ENCODE data around the gene MSL2. TPM values are rescaled to one million over a fixed set of nuclear protein-coding genes. Genes with fewer than 3 reads are reported as not detected.

Gene MSL2
- polyA plus RNA-seq, 1 of the 3 experiments (the other 2 are of a cell fraction): 2.4 TPM

DNA sequence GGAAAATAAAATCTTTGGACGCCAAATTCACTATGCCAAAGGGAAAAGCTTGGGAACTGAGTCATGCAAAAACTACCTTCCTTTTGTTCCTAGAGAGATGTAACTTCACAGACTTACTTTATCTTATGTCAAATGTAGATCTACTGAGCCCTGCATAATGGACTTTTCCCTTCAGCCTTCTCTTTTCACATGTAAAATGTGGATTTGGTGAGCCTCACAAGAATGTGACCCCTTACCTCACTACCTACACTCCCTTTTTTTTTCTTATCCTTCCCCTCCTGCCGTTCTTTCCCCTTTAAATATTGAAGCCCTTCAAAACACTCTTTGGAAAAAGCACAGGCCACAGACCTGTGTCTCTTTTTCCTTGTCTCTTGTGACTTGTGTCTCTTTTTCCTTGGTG, 40.0 kb upstream of the MSL2 start:
- H3K9me2 ChIP-seq: no peaks in the 10 kb centered on the region
- no peak overlapping the region for H2AFZ ChIP-seq (ENCODE audit: low read depth)
- H3K4me2 ChIP-seq: no peak overlapping the region
- H3K79me2 ChIP-seq (ENCODE audit: insufficient read depth): no peaks in the 10 kb centered on the region
- no peaks in the 10 kb centered on the region for H4K20me1 ChIP-seq (ENCODE audit: insufficient read depth)
- no peak overlapping the region for H3K4me3 ChIP-seq (ENCODE audit: low read depth in 2 of 2, low read length in 1 of 2)
- H3K27me3 ChIP-seq (ENCODE audit: insufficient read depth): 0 out of 2 replicates have a peak, but pooled peaks cover 4% of the 10 kb centered on the region
- WGBS (ENCODE audit: low lambda C conversion rate): 67% methylated on average over 2 of the region's 2 CpGs
- no peaks in the 10 kb centered on the region for H3K4me1 ChIP-seq (ENCODE audit: control insufficient read depth in 1 of 2, insufficient read depth in 2 of 2, low read depth in 1 of 2, low read length in 1 of 2)
- ChIA-PET CTCF (no interaction called here), POLR2A (no interaction called here)
- no peak overlapping the region for H3K27ac ChIP-seq (ENCODE audit: low read depth in 2 of 2, low read length in 1 of 2)
- no peaks in the 10 kb centered on the region for H3K36me3 ChIP-seq (replicated peaks in 1 of 2; ENCODE audit: control insufficient read depth in 1 of 2, insufficient read depth in 2 of 2, low read length in 1 of 2)
- TF ChIP-seq FOXJ3 (CRISPR knock-in tag; IDR thresholded peaks at IDR 0.05) (no peak), ELF1 (IDR thresholded peaks at IDR 0.05) (no peak), CHD2 (IDR thresholded peaks at IDR 0.05; ENCODE audit: low read length, partially characterized antibody) (no peak), YY1 (IDR thresholded peaks at IDR 0.05; ENCODE audit: low read depth) (no peak), SMC3 (IDR thresholded peaks at IDR 0.05; ENCODE audit: low read depth, low read length) (no peak), TAF1 (IDR thresholded peaks at IDR 0.05; ENCODE audit: borderline replicate concordance, low read depth, low read length) (no peak), FOSL2 (IDR thresholded peaks at IDR 0.05; ENCODE audit: borderline replicate concordance, low read depth) (no peak), RCOR1 (IDR thresholded peaks at IDR 0.05; ENCODE audit: low read length) (no peak), JUND (IDR thresholded peaks at IDR 0.05) (no peak), GABPA (IDR thresholded peaks at IDR 0.05; ENCODE audit: low read depth) (no peak), SIN3A (IDR thresholded peaks at IDR 0.05; ENCODE audit: borderline replicate concordance, low read depth, low read length) (no peak), MXI1 (IDR thresholded peaks at IDR 0.05; ENCODE audit: low read depth, low read length) (no peak)
- TF ChIP-seq, protein P1, sequence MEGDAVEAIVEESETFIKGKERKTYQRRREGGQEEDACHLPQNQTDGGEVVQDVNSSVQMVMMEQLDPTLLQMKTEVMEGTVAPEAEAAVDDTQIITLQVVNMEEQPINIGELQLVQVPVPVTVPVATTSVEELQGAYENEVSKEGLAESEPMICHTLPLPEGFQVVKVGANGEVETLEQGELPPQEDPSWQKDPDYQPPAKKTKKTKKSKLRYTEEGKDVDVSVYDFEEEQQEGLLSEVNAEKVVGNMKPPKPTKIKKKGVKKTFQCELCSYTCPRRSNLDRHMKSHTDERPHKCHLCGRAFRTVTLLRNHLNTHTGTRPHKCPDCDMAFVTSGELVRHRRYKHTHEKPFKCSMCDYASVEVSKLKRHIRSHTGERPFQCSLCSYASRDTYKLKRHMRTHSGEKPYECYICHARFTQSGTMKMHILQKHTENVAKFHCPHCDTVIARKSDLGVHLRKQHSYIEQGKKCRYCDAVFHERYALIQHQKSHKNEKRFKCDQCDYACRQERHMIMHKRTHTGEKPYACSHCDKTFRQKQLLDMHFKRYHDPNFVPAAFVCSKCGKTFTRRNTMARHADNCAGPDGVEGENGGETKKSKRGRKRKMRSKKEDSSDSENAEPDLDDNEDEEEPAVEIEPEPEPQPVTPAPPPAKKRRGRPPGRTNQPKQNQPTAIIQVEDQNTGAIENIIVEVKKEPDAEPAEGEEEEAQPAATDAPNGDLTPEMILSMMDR (IDR thresholded peaks at IDR 0.05): no peak
- TF ChIP-seq, protein P2, sequence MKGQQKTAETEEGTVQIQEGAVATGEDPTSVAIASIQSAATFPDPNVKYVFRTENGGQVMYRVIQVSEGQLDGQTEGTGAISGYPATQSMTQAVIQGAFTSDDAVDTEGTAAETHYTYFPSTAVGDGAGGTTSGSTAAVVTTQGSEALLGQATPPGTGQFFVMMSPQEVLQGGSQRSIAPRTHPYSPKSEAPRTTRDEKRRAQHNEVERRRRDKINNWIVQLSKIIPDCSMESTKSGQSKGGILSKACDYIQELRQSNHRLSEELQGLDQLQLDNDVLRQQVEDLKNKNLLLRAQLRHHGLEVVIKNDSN (IDR thresholded peaks at IDR 0.05; ENCODE audit: borderline replicate concordance, low read depth): no peak
- TF ChIP-seq, protein P3, sequence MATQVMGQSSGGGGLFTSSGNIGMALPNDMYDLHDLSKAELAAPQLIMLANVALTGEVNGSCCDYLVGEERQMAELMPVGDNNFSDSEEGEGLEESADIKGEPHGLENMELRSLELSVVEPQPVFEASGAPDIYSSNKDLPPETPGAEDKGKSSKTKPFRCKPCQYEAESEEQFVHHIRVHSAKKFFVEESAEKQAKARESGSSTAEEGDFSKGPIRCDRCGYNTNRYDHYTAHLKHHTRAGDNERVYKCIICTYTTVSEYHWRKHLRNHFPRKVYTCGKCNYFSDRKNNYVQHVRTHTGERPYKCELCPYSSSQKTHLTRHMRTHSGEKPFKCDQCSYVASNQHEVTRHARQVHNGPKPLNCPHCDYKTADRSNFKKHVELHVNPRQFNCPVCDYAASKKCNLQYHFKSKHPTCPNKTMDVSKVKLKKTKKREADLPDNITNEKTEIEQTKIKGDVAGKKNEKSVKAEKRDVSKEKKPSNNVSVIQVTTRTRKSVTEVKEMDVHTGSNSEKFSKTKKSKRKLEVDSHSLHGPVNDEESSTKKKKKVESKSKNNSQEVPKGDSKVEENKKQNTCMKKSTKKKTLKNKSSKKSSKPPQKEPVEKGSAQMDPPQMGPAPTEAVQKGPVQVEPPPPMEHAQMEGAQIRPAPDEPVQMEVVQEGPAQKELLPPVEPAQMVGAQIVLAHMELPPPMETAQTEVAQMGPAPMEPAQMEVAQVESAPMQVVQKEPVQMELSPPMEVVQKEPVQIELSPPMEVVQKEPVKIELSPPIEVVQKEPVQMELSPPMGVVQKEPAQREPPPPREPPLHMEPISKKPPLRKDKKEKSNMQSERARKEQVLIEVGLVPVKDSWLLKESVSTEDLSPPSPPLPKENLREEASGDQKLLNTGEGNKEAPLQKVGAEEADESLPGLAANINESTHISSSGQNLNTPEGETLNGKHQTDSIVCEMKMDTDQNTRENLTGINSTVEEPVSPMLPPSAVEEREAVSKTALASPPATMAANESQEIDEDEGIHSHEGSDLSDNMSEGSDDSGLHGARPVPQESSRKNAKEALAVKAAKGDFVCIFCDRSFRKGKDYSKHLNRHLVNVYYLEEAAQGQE (IDR thresholded peaks at IDR 0.05; ENCODE audit: low read depth, low read length): no peak
- TF ChIP-seq, protein P4, sequence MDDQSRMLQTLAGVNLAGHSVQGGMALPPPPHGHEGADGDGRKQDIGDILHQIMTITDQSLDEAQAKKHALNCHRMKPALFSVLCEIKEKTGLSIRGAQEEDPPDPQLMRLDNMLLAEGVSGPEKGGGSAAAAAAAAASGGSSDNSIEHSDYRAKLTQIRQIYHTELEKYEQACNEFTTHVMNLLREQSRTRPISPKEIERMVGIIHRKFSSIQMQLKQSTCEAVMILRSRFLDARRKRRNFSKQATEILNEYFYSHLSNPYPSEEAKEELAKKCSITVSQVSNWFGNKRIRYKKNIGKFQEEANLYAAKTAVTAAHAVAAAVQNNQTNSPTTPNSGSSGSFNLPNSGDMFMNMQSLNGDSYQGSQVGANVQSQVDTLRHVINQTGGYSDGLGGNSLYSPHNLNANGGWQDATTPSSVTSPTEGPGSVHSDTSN (IDR thresholded peaks at IDR 0.05): no peak
- TF ChIP-seq, protein P5, sequence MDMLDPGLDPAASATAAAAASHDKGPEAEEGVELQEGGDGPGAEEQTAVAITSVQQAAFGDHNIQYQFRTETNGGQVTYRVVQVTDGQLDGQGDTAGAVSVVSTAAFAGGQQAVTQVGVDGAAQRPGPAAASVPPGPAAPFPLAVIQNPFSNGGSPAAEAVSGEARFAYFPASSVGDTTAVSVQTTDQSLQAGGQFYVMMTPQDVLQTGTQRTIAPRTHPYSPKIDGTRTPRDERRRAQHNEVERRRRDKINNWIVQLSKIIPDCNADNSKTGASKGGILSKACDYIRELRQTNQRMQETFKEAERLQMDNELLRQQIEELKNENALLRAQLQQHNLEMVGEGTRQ (IDR thresholded peaks at IDR 0.05; ENCODE audit: borderline replicate concordance, low read depth, low read length): no peak
- TF ChIP-seq, protein P6, sequence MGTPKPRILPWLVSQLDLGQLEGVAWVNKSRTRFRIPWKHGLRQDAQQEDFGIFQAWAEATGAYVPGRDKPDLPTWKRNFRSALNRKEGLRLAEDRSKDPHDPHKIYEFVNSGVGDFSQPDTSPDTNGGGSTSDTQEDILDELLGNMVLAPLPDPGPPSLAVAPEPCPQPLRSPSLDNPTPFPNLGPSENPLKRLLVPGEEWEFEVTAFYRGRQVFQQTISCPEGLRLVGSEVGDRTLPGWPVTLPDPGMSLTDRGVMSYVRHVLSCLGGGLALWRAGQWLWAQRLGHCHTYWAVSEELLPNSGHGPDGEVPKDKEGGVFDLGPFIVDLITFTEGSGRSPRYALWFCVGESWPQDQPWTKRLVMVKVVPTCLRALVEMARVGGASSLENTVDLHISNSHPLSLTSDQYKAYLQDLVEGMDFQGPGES (IDR thresholded peaks at IDR 0.05; ENCODE audit: low read depth, low read length): no peak
- H3F3A ChIP-seq (replicated peaks; ENCODE audit: insufficient read depth): no peaks in the 10 kb centered on the region
- no peaks in the 10 kb centered on the region for H3K9me3 ChIP-seq
- no peak for DNase-seq
- no peak overlapping the region for H3K9ac ChIP-seq
